Mucosa of descending colon (tissue), 3 donors: ENCODE measurements around the gene MAT2A. TPM values are rescaled to one million over a fixed set of nuclear protein-coding genes. Genes with fewer than 3 reads are reported as not detected.

Experiments
- ATAC-seq: fragments of 200-7000 bp; cut with Tn5 transposase; one replicate; pipeline ENCODE4 v1.9.1; 2020; ENCODE audit warnings: mild to moderate bottlenecking, moderate library complexity
- DNase-seq, 3 donors: peaks; one replicate each; pipeline ENCODE4 v3.0.0-alpha.2; 2020
- H3K36me3 ChIP-seq: fragments of 200-600 bp; one replicate; pipeline ENCODE4 v1.8.0; 2021; ENCODE audit warnings: low read depth, mild to moderate bottlenecking
- H3K4me1 ChIP-seq: fragments of 200-600 bp; one replicate; pipeline ENCODE4 v1.8.0; 2021; ENCODE audit warnings: low read depth, mild to moderate bottlenecking
- H3K4me3 ChIP-seq: fragments of 200-600 bp; one replicate; pipeline ENCODE4 v1.8.0; 2021; ENCODE audit warnings: mild to moderate bottlenecking
- H3K9me3 ChIP-seq: fragments of 200-600 bp; one replicate; pipeline ENCODE4 v1.8.0; 2021; ENCODE audit warnings: mild to moderate bottlenecking
- intact Hi-C, 2 donors: fragments of 100-400 bp; cut with DNase I in 1 of 2; cut with micrococcal nuclease in 1 of 2; formaldehyde crosslinking; loops; one replicate each; pipeline versions ENCODE4 v1.11.0 to v1.11.1; 2022; cut with DNase I, micrococcal nuclease
- total RNA-seq, 3 donors: library from RNA; stranded (reverse); fragmentation: NEBNext Ultra II Directional in 2 of 3; extraction: Animal tissue kit (Norgen Biotek cat#: 25700) in 2 of 3; gene quantifications; one replicate each; pipeline versions ENCODE4 v1.2.1 to v1.2.4, GENCODE V29; 2021 to 2023
- TF ChIP-seq, protein P1 (sequence below): fragments of 200-600 bp; IDR thresholded peaks from one replicate; pipeline ENCODE4 v1.8.0; 2022; ENCODE audit warnings: antibody characterized with exemption, mild to moderate bottlenecking
- donor health status: DM: no; HTN: no; CAD: no; lungs with moderate emphysema.
- donor health status: DM: no; HTN: no; CAD: no.
- donor health status: DM: no; HTN: yes; CAD: no.

Gene MAT2A
- total RNA-seq, 3 donors from 2014 or later: 156 to 229 (median 167) TPM

- no peaks in the 10 kb centered on the region for H3K9me3 ChIP-seq
- ATAC-seq (no peak), DNase-seq (no peak)
- TF ChIP-seq, protein P1, sequence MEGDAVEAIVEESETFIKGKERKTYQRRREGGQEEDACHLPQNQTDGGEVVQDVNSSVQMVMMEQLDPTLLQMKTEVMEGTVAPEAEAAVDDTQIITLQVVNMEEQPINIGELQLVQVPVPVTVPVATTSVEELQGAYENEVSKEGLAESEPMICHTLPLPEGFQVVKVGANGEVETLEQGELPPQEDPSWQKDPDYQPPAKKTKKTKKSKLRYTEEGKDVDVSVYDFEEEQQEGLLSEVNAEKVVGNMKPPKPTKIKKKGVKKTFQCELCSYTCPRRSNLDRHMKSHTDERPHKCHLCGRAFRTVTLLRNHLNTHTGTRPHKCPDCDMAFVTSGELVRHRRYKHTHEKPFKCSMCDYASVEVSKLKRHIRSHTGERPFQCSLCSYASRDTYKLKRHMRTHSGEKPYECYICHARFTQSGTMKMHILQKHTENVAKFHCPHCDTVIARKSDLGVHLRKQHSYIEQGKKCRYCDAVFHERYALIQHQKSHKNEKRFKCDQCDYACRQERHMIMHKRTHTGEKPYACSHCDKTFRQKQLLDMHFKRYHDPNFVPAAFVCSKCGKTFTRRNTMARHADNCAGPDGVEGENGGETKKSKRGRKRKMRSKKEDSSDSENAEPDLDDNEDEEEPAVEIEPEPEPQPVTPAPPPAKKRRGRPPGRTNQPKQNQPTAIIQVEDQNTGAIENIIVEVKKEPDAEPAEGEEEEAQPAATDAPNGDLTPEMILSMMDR: no peak
- intact Hi-C loops: no loop called here
- no peak overlapping the region for H3K4me3 ChIP-seq
- peaks cover 35% of the 10 kb centered on the region for H3K4me1 ChIP-seq
- no peaks in the 10 kb centered on the region for H3K36me3 ChIP-seq
Observed at GRCh38 chr2:85506768-85507181, 32.2 kb upstream of the MAT2A start.

DNA sequence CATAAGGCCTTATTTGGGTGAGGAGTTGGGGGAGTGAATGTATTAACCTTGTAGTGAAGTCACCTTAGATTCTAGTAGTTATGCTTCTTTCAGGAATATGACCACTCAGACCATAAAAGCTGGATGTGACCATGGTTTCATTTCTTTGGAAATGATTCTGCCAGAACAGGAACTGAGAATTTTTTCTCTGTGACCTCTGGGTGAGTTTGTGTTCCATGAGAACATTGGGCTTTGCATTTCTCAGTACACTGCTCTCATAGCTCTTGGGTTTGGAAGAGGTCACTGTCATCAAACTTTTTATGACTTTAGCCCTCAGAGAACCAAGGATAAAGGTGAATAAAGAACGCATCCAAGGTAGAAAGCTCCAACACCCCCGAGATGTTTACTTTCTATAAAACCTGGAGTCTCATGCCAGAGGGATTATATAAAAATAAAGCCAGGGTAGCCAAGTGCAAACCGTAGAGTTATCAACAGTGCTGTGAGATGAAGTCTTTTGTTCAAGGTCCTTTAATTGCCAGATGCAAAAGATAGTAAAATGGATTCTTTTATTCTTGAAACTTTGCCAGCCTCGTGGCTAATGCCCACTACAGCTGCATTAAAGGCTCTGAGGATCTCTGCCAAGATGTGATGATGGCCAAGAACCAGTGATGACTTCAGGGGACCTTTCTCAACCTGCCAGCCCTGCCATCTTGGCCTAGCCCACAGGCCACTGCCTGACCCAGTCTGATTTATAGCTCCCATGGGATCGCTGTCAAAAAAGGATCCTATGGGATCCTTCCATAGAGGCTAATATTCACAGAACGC, 27.8 kb upstream of the MAT2A start:
- intact Hi-C loops: no loop called here
- ATAC-seq: peak; percentile 76

GRCh38 chr2:85514323-85514722, 24.6 kb upstream of the MAT2A start:
- no peak overlapping the region for H3K4me3 ChIP-seq
- no peak for ATAC-seq
- peaks cover 20% of the 10 kb centered on the region for H3K4me1 ChIP-seq
- no peak for DNase-seq
- TF ChIP-seq, protein P1: no peak
- intact Hi-C loops: no loop called here
- no peaks in the 10 kb centered on the region for H3K9me3 ChIP-seq
- no peaks in the 10 kb centered on the region for H3K36me3 ChIP-seq

More for the DNA sequence above, 27.8 kb upstream of the MAT2A start:
- no peaks in the 10 kb centered on the region for H3K9me3 ChIP-seq
- H3K4me1 ChIP-seq: peaks cover 14% of the 10 kb centered on the region
- no peak for DNase-seq
- no peaks in the 10 kb centered on the region for H3K36me3 ChIP-seq
- TF ChIP-seq, protein P1: no peak
- H3K4me3 ChIP-seq: no peak overlapping the region

DNA sequence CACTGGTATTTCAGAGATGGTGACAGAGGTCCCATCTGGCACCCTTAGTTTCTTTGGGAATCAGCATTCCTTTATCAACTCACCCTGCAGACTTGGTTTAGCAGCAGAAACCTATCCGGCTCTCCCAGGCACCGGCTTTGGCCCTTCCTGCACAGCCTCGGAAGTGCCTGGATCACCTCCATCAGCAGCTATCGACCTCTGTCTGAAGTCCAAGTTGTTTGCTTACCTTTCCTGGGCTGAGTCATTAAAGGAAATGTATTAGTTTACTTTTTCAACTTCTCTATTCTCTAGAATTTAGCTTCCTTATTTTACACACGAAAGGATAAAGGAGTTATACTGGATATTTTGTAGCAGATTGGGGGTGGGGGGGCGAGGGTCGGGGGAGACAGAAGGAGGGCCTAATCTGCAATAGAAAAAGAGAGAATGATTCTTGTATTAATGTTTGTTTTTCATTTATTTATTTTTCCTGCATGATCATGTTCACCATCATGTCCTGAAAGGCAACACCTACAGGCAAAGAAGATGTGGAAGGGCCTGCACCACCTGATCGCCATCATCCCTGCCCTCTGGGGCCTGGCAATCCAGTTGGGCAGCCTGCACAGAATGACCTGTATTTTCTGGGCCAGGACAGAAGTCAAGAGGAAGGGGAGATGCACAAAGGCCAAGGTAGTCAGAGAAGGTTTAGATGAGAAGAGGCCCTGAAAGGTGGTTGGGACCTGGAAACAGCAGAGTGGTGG, 22.1 kb upstream of the MAT2A start:
- H3K4me1 ChIP-seq: peaks cover 8% of the 10 kb centered on the region
- H3K4me3 ChIP-seq: no peak overlapping the region
- peak; percentile 70 to 77 (median 72) for DNase-seq
- ATAC-seq: peak; percentile 97
- TF ChIP-seq, protein P1: no peak
- H3K36me3 ChIP-seq: no peaks in the 10 kb centered on the region
- H3K9me3 ChIP-seq: no peaks in the 10 kb centered on the region
- intact Hi-C loops: loop anchor here in 1 of 2 donors (5.0 kb wide), 1 partner anchor 45 kb away; no protein-coding TSS in a partner anchor

DNA sequence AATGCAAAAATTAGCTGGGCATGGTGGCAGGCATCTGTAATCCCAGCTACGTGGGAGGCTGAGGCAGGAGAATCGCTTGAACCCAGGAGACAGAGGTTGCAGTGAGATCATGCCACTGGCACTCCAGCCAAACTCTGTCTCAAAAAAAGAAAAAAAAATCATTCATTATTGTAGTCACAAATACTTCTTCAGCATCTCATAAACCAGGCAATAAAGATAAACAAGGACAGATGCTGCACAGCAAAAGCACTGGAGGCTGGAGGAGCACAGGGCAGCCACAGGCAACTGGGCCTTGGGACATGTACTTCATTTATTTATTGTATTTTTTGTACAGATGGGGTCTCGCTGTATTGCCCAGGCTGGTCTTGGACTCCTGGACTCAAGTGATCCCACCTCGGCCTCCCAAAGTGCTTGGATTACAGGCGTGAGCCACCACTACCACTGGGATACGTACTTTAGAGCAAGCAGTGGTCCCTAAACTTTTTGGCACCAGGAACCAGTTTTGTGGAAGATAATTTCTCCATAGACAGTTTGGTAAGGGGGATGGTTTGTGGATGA, 16.8 kb upstream of the MAT2A start:
- no peaks in the 10 kb centered on the region for H3K36me3 ChIP-seq
- H3K4me1 ChIP-seq: peaks cover 27% of the 10 kb centered on the region
- intact Hi-C loops: no loop called here
- no peak overlapping the region for H3K4me3 ChIP-seq
- DNase-seq: no peak
- no peaks in the 10 kb centered on the region for H3K9me3 ChIP-seq
- ATAC-seq: peak; percentile 72
- TF ChIP-seq, protein P1: no peak
